Renal cortical epithelial cell (primary cell): ENCODE results near the gene PLXNA2. TPM values are rescaled to one million over a fixed set of nuclear protein-coding genes. Genes with fewer than 3 reads are reported as not detected.

Source experiments
- DNase-seq: peaks from one replicate; pipeline ENCODE4 v3.0.0-alpha.2; 2011; ENCODE audit warnings: low read depth
- total RNA-seq: library from RNA; depleted of rRNA; stranded (reverse); fragments of >200 nt; gene quantifications from 2 replicates; pipeline ENCODE4 v1.2.3, GENCODE V29; 2014

The PLXNA2 gene
- 5.7 and 5.8 TPM in 2 replicates for total RNA-seq

GRCh38 chr1:208243967-208244916 is at the start of gene PLXNA2:
TSS of gene PLXNA2 (minus strand) at chr1:208244384. CDS start at chr1:208217922, 26,462 bp downstream.
- peak; percentile 32 for DNase-seq

GRCh38 chr1:208292908-208293307 is 48.7 kb upstream of the PLXNA2 start:
- no peak for DNase-seq

- peak; percentile 12 for DNase-seq
These were observed 47.9 kb upstream of the PLXNA2 start for GRCh38 chr1:208291923-208292711.

GRCh38 chr1:208291129-208291528 is 46.9 kb upstream of the PLXNA2 start:
- DNase-seq, result no peak

GRCh38 chr1:208289716-208290115 is 45.5 kb upstream of the PLXNA2 start:
- no peak for DNase-seq

GRCh38 chr1:208288495-208288894 is 44.3 kb upstream of the PLXNA2 start:
- no peak for DNase-seq

GRCh38 chr1:208280681-208281450 is 36.7 kb upstream of the PLXNA2 start:
- no peak for DNase-seq

GRCh38 chr1:208279826-208280588 is 35.8 kb upstream of the PLXNA2 start:
- DNase-seq, result no peak

GRCh38 chr1:208278638-208279037 is 34.5 kb upstream of the PLXNA2 start:
- no peak for DNase-seq

- no peak for DNase-seq
These were observed 32.7 kb upstream of the PLXNA2 start for GRCh38 chr1:208276757-208277435.

- no peak for DNase-seq
These were observed 30.9 kb upstream of the PLXNA2 start for GRCh38 chr1:208275083-208275482.

- DNase-seq, result no peak
These were observed 29.3 kb upstream of the PLXNA2 start for GRCh38 chr1:208273386-208274017.

GRCh38 chr1:208272713-208273112 is 28.5 kb upstream of the PLXNA2 start:
- DNase-seq, result no peak

- DNase-seq, result no peak
These were observed 28.1 kb upstream of the PLXNA2 start for GRCh38 chr1:208272311-208272710.

GRCh38 chr1:208271236-208271635 is 27.1 kb upstream of the PLXNA2 start:
- no peak for DNase-seq

GRCh38 chr1:208270651-208271141 is 26.5 kb upstream of the PLXNA2 start:
- DNase-seq, result no peak

- no peak for DNase-seq
These were observed 25.1 kb upstream of the PLXNA2 start for GRCh38 chr1:208269338-208269666.

GRCh38 chr1:208268541-208269337 is 24.6 kb upstream of the PLXNA2 start:
- DNase-seq, result no peak

GRCh38 chr1:208265525-208265924 is 21.3 kb upstream of the PLXNA2 start:
- DNase-seq, result no peak
